ENCODE measurements around the gene NARS2. TPM values are rescaled to one million over a fixed set of nuclear protein-coding genes. Genes with fewer than 3 reads are reported as not detected.
"Not testable (repeated sequence)": the region's sequence is repeated elsewhere in the genome, so short reads cannot be mapped to it uniquely, and the experiment has no call there.

NARS2 gene
- total RNA-seq, 1 donor from 2014 or later: 25.5 TPM

- no peaks in the 10 kb centered on the region for H3K36me3 ChIP-seq (ENCODE audit: control insufficient read depth, insufficient read depth, low read length)
- no peak overlapping the region for H3K4me3 ChIP-seq (ENCODE audit: low read depth, low read length)
- no peaks in the 10 kb centered on the region for H3K27me3 ChIP-seq (ENCODE audit: control insufficient read depth, insufficient read depth, low read length)
- DNase-seq (ENCODE audit: low read depth): no peak
- TF ChIP-seq CTCF (IDR thresholded peaks at IDR 0.05; ENCODE audit: insufficient read depth, low read length, poor library complexity, severe bottlenecking): no peak
Observed at GRCh38 chr11:78612721-78613377, 38.2 kb upstream of the NARS2 start.

GRCh38 chr11:78609321-78609720 lies 34.7 kb upstream of the NARS2 start:
- H3K36me3 ChIP-seq (ENCODE audit: control insufficient read depth, insufficient read depth, low read length); DNase-seq (ENCODE audit: low read depth); H3K27me3 ChIP-seq (ENCODE audit: control insufficient read depth, insufficient read depth, low read length); H3K4me3 ChIP-seq (ENCODE audit: low read depth, low read length): not testable (repeated sequence)

- H3K36me3 ChIP-seq (ENCODE audit: control insufficient read depth, insufficient read depth, low read length): no peaks in the 10 kb centered on the region
- H3K27me3 ChIP-seq (ENCODE audit: control insufficient read depth, insufficient read depth, low read length): peaks cover 3% of the 10 kb centered on the region
- no peak overlapping the region for H3K4me3 ChIP-seq (ENCODE audit: low read depth, low read length)
- DNase-seq (ENCODE audit: low read depth): no peak
- TF ChIP-seq CTCF (IDR thresholded peaks at IDR 0.05; ENCODE audit: insufficient read depth, low read length, poor library complexity, severe bottlenecking): no peak
Observed at GRCh38 chr11:78607696-78608095, 33.0 kb upstream of the NARS2 start.

GRCh38 chr11:78606667-78607066 lies 32.0 kb upstream of the NARS2 start:
- Histone ChIP-seq H3K27me3 (ENCODE audit: control insufficient read depth, insufficient read depth, low read length) (peaks cover 3% of the 10 kb centered on the region), H3K4me3 (ENCODE audit: low read depth, low read length) (no peak overlapping the region), H3K36me3 (ENCODE audit: control insufficient read depth, insufficient read depth, low read length) (no peaks in the 10 kb centered on the region)
- DNase-seq (ENCODE audit: low read depth): no peak
- no peak for TF ChIP-seq CTCF (IDR thresholded peaks at IDR 0.05; ENCODE audit: insufficient read depth, low read length, poor library complexity, severe bottlenecking)

GRCh38 chr11:78605296-78605695 lies 30.6 kb upstream of the NARS2 start:
- Histone ChIP-seq H3K27me3 (ENCODE audit: control insufficient read depth, insufficient read depth, low read length) (peaks cover 3% of the 10 kb centered on the region), H3K36me3 (ENCODE audit: control insufficient read depth, insufficient read depth, low read length) (no peaks in the 10 kb centered on the region), H3K4me3 (ENCODE audit: low read depth, low read length) (no peak overlapping the region)
- no peak for DNase-seq (ENCODE audit: low read depth)
- no peak for TF ChIP-seq CTCF (IDR thresholded peaks at IDR 0.05; ENCODE audit: insufficient read depth, low read length, poor library complexity, severe bottlenecking)

GRCh38 chr11:78603792-78604191 lies 29.1 kb upstream of the NARS2 start:
- H3K36me3 ChIP-seq (ENCODE audit: control insufficient read depth, insufficient read depth, low read length): no peaks in the 10 kb centered on the region
- peaks cover 3% of the 10 kb centered on the region for H3K27me3 ChIP-seq (ENCODE audit: control insufficient read depth, insufficient read depth, low read length)
- TF ChIP-seq CTCF (IDR thresholded peaks at IDR 0.05; ENCODE audit: insufficient read depth, low read length, poor library complexity, severe bottlenecking): no peak
- no peak overlapping the region for H3K4me3 ChIP-seq (ENCODE audit: low read depth, low read length)
- no peak for DNase-seq (ENCODE audit: low read depth)

- not testable (repeated sequence) for DNase-seq (ENCODE audit: low read depth); H3K27me3 ChIP-seq (ENCODE audit: control insufficient read depth, insufficient read depth, low read length); H3K36me3 ChIP-seq (ENCODE audit: control insufficient read depth, insufficient read depth, low read length); H3K4me3 ChIP-seq (ENCODE audit: low read depth, low read length)
Observed at GRCh38 chr11:78602771-78603170, 28.1 kb upstream of the NARS2 start.

GRCh38 chr11:78601066-78601465 lies 26.4 kb upstream of the NARS2 start:
- not testable (repeated sequence) for DNase-seq (ENCODE audit: low read depth); H3K36me3 ChIP-seq (ENCODE audit: control insufficient read depth, insufficient read depth, low read length); H3K27me3 ChIP-seq (ENCODE audit: control insufficient read depth, insufficient read depth, low read length); H3K4me3 ChIP-seq (ENCODE audit: low read depth, low read length)

- H3K36me3 ChIP-seq (ENCODE audit: control insufficient read depth, insufficient read depth, low read length); DNase-seq (ENCODE audit: low read depth); H3K4me3 ChIP-seq (ENCODE audit: low read depth, low read length); H3K27me3 ChIP-seq (ENCODE audit: control insufficient read depth, insufficient read depth, low read length): not testable (repeated sequence)
Observed at GRCh38 chr11:78597579-78597978, 22.9 kb upstream of the NARS2 start.

All from kidney epithelial cell (primary cell).